Left renal cortex interstitium (tissue), 4 donors: ENCODE results near the gene ATP5F1E. TPM values are rescaled to one million over a fixed set of nuclear protein-coding genes. Genes with fewer than 3 reads are reported as not detected.
A peak's percentile ranks its signal among the peaks of the same experiment; 100 is the strongest.

Source experiments
- DNase-seq, 4 donors: peaks; one replicate each; pipeline ENCODE4 v3.0.0-alpha.2; 2013; ENCODE audit warnings: low read depth in 4 of 4, low spot score in 2 of 4, missing footprints in 1 of 4
- polyA plus RNA-seq, 4 donors: library from polyadenylated mRNA; unstranded; fragments of 120-200 nt; gene quantifications; one replicate each; pipeline ENCODE4 v1.2.1, GENCODE V29; 2013; ENCODE audit not compliant: insufficient read length in 4 of 4

The ATP5F1E gene
- polyA plus RNA-seq, 4 donors, result 168 to 242 (median 196) TPM

GRCh38 chr20:59006864-59007664, 25.1 kb downstream of the ATP5F1E start, which contains the start of gene CTSZ:
Gene CTSZ, minus strand, starts transcription at chr20:59007254. Its CDS starts 126 bp downstream, at chr20:59007128.
- DNase-seq, result peak in 2 of 4 donors; percentile 32 to 34

- DNase-seq, result no peak
Measured at GRCh38 chr20:59006167-59006863, 25.8 kb downstream of the ATP5F1E start.

- DNase-seq, result no peak
Measured at GRCh38 chr20:59005523-59006166, 26.5 kb downstream of the ATP5F1E start.

GRCh38 chr20:59004763-59005522, 27.2 kb downstream of the ATP5F1E start:
- no peak for DNase-seq

GRCh38 chr20:59004493-59004762, 27.7 kb downstream of the ATP5F1E start:
- DNase-seq, result no peak

- DNase-seq, result no peak
Measured at GRCh38 chr20:59003836-59004492, 28.2 kb downstream of the ATP5F1E start.

- no peak for DNase-seq
Measured at GRCh38 chr20:59002874-59003399, 29.2 kb downstream of the ATP5F1E start.

GRCh38 chr20:59002388-59002787, 29.7 kb downstream of the ATP5F1E start:
- DNase-seq, result no peak

GRCh38 chr20:59001449-59002171, 30.5 kb downstream of the ATP5F1E start:
- DNase-seq, result no peak

GRCh38 chr20:59001068-59001448, 31.1 kb downstream of the ATP5F1E start:
- no peak for DNase-seq

GRCh38 chr20:59000326-59000725, 31.8 kb downstream of the ATP5F1E start:
- no peak for DNase-seq

GRCh38 chr20:58998656-58999055, 33.5 kb downstream of the ATP5F1E start:
- no peak for DNase-seq

GRCh38 chr20:58997141-58997770, 34.9 kb downstream of the ATP5F1E start:
- DNase-seq, result no peak

- DNase-seq, result no peak
Measured at GRCh38 chr20:58996226-58996611, 35.9 kb downstream of the ATP5F1E start.

GRCh38 chr20:58995461-58996225, 36.5 kb downstream of the ATP5F1E start:
- DNase-seq, result no peak

GRCh38 chr20:58994390-58995159, 37.6 kb downstream of the ATP5F1E start:
- no peak for DNase-seq
